Measurements from ENCODE around the gene VEGFB. TPM values are rescaled to one million over a fixed set of nuclear protein-coding genes. Genes with fewer than 3 reads are reported as not detected.

Gene VEGFB
- total RNA-seq, 1 donor from 2014 or later = 134 TPM

- DNase-seq (ENCODE audit: low spot score) (no peak), ATAC-seq (no peak)
- intact Hi-C loops (cut with DNase I) = loop anchor here (10.0 kb wide), 1 partner anchor 86 kb away; the partner anchor contains the start of gene KCNK4
These were observed 25.4 kb upstream of the VEGFB start for GRCh38 chr11:64208796-64209562.

GRCh38 chr11:64209563-64209843, 24.9 kb upstream of the VEGFB start:
- DNase-seq (ENCODE audit: low spot score) (no peak), ATAC-seq (no peak)
- intact Hi-C loops (cut with DNase I) = loop anchor here (10.0 kb wide), 1 partner anchor 85 kb away; the partner anchor contains the start of gene KCNK4

GRCh38 chr11:64210301-64211020, 23.9 kb upstream of the VEGFB start:
- intact Hi-C loops (cut with DNase I) = no loop called here
- no peak for ATAC-seq
- DNase-seq (ENCODE audit: low spot score) = no peak

- DNase-seq (ENCODE audit: low spot score) (no peak), ATAC-seq (no peak)
- intact Hi-C loops (cut with DNase I) = no loop called here
These were observed 23.1 kb upstream of the VEGFB start for GRCh38 chr11:64211181-64211872.

GRCh38 chr11:64216879-64217278, 17.5 kb upstream of the VEGFB start:
- ATAC-seq (no peak), DNase-seq (ENCODE audit: low spot score) (no peak)
- intact Hi-C loops (cut with DNase I) = no loop called here

GRCh38 chr11:64218628-64219353, 15.6 kb upstream of the VEGFB start:
- DNase-seq (ENCODE audit: low spot score) (no peak), ATAC-seq (no peak)
- intact Hi-C loops (cut with DNase I) = no loop called here

GRCh38 chr11:64219354-64219684, 15.1 kb upstream of the VEGFB start:
- no peak for DNase-seq (ENCODE audit: low spot score)
- ATAC-seq = no peak
- intact Hi-C loops (cut with DNase I) = no loop called here

GRCh38 chr11:64219755-64220154, 14.6 kb upstream of the VEGFB start:
- no peak for ATAC-seq
- intact Hi-C loops (cut with DNase I) = no loop called here
- DNase-seq (ENCODE audit: low spot score) = no peak

GRCh38 chr11:64220271-64220670, 14.1 kb upstream of the VEGFB start:
- DNase-seq (ENCODE audit: low spot score) (no peak), ATAC-seq (no peak)
- intact Hi-C loops (cut with DNase I) = no loop called here

GRCh38 chr11:64220798-64221197, 13.6 kb upstream of the VEGFB start:
- DNase-seq (ENCODE audit: low spot score) = no peak
- intact Hi-C loops (cut with DNase I) = no loop called here
- ATAC-seq = no peak

GRCh38 chr11:64222651-64223000, 11.8 kb upstream of the VEGFB start:
- DNase-seq (ENCODE audit: low spot score) (no peak), ATAC-seq (no peak)
- intact Hi-C loops (cut with DNase I) = no loop called here

GRCh38 chr11:64223001-64223651, 11.3 kb upstream of the VEGFB start:
- intact Hi-C loops (cut with DNase I) = no loop called here
- DNase-seq (ENCODE audit: low spot score) = no peak
- ATAC-seq = no peak

GRCh38 chr11:64224151-64224890, 10.1 kb upstream of the VEGFB start:
- ATAC-seq (no peak), DNase-seq (ENCODE audit: low spot score) (peak; percentile 59)
- intact Hi-C loops (cut with DNase I) = no loop called here

GRCh38 chr11:64224891-64225607, 9.3 kb upstream of the VEGFB start:
- intact Hi-C loops (cut with DNase I) = no loop called here
- DNase-seq (ENCODE audit: low spot score) (peak; percentile 63), ATAC-seq (no peak)

GRCh38 chr11:64225608-64226506, 8.5 kb upstream of the VEGFB start, which contains the start of the genes NUDT22 and TRPT1:
Gene NUDT22 (plus strand): TSS chr11:64226274. CDS start chr11:64226653, 379 bp downstream.
Gene TRPT1 (minus strand): TSS chr11:64226186. CDS start chr11:64225860, 326 bp downstream.
- DNase-seq (ENCODE audit: low spot score) (peak; percentile 96), ATAC-seq (peak; percentile 84)
- intact Hi-C loops (cut with DNase I) = no loop called here

- DNase-seq (ENCODE audit: low spot score) (peak; percentile 75), ATAC-seq (peak; percentile 25)
- intact Hi-C loops (cut with DNase I) = no loop called here
These were observed 7.8 kb upstream of the VEGFB start for GRCh38 chr11:64226507-64227051.
